GM19240 (cell line): ENCODE measurements around the gene ZNF460.

Experiments used
- DNase-seq: peaks from one replicate; pipeline ENCODE4 v3.0.0; 2011; ENCODE audit warnings: low spot score; ENCODE audit not compliant: insufficient read length

ZNF460 gene

GRCh38 chr19:57342582-57342981, 62.3 kb downstream of the ZNF460 start:
- DNase-seq, result no peak
